ENCODE measurements around the gene SACS. TPM values are rescaled to one million over a fixed set of nuclear protein-coding genes. Genes with fewer than 3 reads are reported as not detected.

Gene SACS
- total RNA-seq, 1 experiment from 2014 or later = 19.8 TPM

DNA sequence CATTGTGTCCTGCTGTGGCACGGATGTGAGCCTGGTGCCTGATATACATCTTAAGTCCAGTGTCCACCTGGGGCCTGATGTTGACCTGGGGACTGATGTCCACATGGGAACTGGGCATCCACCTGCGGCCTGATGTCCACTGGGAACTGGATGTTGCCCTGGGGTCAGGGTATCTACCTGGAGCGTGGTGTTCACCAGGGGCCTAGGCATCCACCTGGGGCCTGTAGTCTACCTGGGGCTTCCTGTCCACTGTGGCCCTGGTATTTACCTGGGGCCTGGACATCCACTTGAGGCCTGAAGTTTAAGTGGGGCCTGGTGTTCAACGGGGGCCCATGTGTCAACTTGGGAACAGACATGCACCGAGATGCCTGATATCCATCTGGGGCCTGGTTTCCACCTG, 11.9 kb downstream of the SACS start:
- H3K27me3 ChIP-seq (ENCODE audit: control insufficient read depth, insufficient read depth, low read length) = no peaks in the 10 kb centered on the region
- no peaks in the 10 kb centered on the region for H3K36me3 ChIP-seq (ENCODE audit: control insufficient read depth, insufficient read depth, low read length)
- H3K4me3 ChIP-seq (ENCODE audit: low read depth in 2 of 2, low read length in 2 of 2) = no peak overlapping the region
- H3K4me1 ChIP-seq (ENCODE audit: control insufficient read depth, insufficient read depth, low read length) = no peaks in the 10 kb centered on the region
- in situ Hi-C loops (cut with HindIII; ENCODE audit: low pct_unique_long_range_greater_than_20kb, low sequenced_read_pairs) (no loop called here), intact Hi-C loops (cut with micrococcal nuclease; ENCODE audit: unreplicated experiment) (no loop called here)
- no peak for ATAC-seq
- no peak overlapping the region for H3K27ac ChIP-seq (ENCODE audit: low read length)
- CTCF ChIA-PET = no interaction called here
- no TSS peak for BruUV-seq (replicated peaks)
- H3K9me3 ChIP-seq (ENCODE audit: control insufficient read depth, insufficient read depth, low read depth, low read length) = no peaks in the 10 kb centered on the region
- DNase-seq (ENCODE audit: low read depth, low spot score) = no peak
- POLR2A ChIA-PET = no interaction called here
- TF ChIP-seq, protein P1, sequence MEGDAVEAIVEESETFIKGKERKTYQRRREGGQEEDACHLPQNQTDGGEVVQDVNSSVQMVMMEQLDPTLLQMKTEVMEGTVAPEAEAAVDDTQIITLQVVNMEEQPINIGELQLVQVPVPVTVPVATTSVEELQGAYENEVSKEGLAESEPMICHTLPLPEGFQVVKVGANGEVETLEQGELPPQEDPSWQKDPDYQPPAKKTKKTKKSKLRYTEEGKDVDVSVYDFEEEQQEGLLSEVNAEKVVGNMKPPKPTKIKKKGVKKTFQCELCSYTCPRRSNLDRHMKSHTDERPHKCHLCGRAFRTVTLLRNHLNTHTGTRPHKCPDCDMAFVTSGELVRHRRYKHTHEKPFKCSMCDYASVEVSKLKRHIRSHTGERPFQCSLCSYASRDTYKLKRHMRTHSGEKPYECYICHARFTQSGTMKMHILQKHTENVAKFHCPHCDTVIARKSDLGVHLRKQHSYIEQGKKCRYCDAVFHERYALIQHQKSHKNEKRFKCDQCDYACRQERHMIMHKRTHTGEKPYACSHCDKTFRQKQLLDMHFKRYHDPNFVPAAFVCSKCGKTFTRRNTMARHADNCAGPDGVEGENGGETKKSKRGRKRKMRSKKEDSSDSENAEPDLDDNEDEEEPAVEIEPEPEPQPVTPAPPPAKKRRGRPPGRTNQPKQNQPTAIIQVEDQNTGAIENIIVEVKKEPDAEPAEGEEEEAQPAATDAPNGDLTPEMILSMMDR (IDR thresholded peaks at IDR 0.05) = no peak
- TF ChIP-seq SIN3A (IDR thresholded peaks at IDR 0.05; ENCODE audit: borderline replicate concordance, insufficient read depth, low read depth, low read length) (no peak), TCF7L2 (IDR thresholded peaks at IDR 0.05; ENCODE audit: low read depth, low read length) (no peak), POLR2AphosphoS5 (IDR thresholded peaks at IDR 0.05; ENCODE audit: low read depth, low read length) (no peak)
- TF ChIP-seq, protein P2, sequence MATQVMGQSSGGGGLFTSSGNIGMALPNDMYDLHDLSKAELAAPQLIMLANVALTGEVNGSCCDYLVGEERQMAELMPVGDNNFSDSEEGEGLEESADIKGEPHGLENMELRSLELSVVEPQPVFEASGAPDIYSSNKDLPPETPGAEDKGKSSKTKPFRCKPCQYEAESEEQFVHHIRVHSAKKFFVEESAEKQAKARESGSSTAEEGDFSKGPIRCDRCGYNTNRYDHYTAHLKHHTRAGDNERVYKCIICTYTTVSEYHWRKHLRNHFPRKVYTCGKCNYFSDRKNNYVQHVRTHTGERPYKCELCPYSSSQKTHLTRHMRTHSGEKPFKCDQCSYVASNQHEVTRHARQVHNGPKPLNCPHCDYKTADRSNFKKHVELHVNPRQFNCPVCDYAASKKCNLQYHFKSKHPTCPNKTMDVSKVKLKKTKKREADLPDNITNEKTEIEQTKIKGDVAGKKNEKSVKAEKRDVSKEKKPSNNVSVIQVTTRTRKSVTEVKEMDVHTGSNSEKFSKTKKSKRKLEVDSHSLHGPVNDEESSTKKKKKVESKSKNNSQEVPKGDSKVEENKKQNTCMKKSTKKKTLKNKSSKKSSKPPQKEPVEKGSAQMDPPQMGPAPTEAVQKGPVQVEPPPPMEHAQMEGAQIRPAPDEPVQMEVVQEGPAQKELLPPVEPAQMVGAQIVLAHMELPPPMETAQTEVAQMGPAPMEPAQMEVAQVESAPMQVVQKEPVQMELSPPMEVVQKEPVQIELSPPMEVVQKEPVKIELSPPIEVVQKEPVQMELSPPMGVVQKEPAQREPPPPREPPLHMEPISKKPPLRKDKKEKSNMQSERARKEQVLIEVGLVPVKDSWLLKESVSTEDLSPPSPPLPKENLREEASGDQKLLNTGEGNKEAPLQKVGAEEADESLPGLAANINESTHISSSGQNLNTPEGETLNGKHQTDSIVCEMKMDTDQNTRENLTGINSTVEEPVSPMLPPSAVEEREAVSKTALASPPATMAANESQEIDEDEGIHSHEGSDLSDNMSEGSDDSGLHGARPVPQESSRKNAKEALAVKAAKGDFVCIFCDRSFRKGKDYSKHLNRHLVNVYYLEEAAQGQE (IDR thresholded peaks at IDR 0.05; ENCODE audit: insufficient read depth in 1 of 2, low read depth in 2 of 2, low read length in 1 of 2) = no peak

DNA sequence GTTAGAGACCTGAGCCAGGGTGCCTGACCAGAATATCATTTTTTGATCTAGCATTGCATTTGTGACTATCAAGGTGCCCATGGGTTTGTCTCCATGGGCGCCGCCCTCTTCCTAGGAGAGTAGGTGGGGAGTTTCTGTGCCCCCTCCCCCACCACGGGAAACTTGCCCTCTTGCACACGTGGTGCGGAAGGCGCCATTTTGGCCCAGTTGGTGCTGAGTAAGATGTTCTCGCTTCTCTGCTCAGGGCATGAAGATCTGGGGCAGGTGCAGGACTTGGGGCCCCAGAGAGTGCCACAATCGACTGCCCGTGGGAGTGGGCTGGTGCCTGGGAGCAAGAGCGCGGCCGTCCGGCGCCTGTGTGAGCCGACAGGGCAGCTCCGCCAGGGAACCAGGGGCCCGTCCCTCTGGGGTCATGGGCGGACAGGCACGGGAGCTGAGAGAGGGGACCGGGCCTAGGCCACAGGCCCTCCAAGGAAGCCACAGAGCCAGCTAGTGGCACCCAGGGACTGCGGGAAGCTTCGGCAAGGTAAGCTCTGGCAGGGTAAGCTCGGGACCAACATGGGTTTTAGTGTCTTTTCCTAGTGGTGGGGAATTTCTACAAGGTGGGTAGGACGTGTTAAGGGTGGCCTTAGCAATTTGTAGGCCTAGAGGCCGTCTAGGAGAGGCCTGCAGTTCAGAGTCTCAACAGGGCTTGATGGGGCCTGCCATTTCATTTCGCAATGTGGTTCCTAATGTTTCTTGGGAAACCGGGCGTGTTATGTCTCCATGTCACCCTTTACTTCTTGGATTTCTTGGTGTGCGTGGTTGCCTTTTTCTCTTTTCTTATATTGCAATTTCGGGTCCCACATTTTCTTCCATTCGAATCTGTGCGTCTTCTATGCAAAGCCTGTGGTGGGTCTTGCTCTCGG, 14.5 kb downstream of the SACS start:
- no TSS peak for BruUV-seq (replicated peaks)
- H3K27me3 ChIP-seq (ENCODE audit: control insufficient read depth, insufficient read depth, low read length) = no peaks in the 10 kb centered on the region
- no peak for ATAC-seq
- no peak for DNase-seq (ENCODE audit: low read depth, low spot score)
- in situ Hi-C loops (cut with HindIII; ENCODE audit: low pct_unique_long_range_greater_than_20kb, low sequenced_read_pairs) = no loop called here
- ChIA-PET CTCF (no interaction called here), POLR2A (no interaction called here)
- H3K36me3 ChIP-seq (ENCODE audit: control insufficient read depth, insufficient read depth, low read length) = no peaks in the 10 kb centered on the region
- H3K27ac ChIP-seq (ENCODE audit: low read length) = no peak overlapping the region
- intact Hi-C loops (cut with micrococcal nuclease; ENCODE audit: unreplicated experiment) = no loop called here
- no peak overlapping the region for H3K4me3 ChIP-seq (ENCODE audit: low read depth in 2 of 2, low read length in 2 of 2)
- TF ChIP-seq TCF7L2 (IDR thresholded peaks at IDR 0.05; ENCODE audit: low read depth, low read length) (no peak), POLR2AphosphoS5 (IDR thresholded peaks at IDR 0.05; ENCODE audit: low read depth, low read length) (no peak), SIN3A (IDR thresholded peaks at IDR 0.05; ENCODE audit: borderline replicate concordance, insufficient read depth, low read depth, low read length) (no peak)
- TF ChIP-seq, protein P1 (IDR thresholded peaks at IDR 0.05) = no peak
- TF ChIP-seq, protein P2 (IDR thresholded peaks at IDR 0.05; ENCODE audit: insufficient read depth in 1 of 2, low read depth in 2 of 2, low read length in 1 of 2) = no peak
- H3K9me3 ChIP-seq (ENCODE audit: control insufficient read depth, insufficient read depth, low read depth, low read length) = no peaks in the 10 kb centered on the region
- H3K4me1 ChIP-seq (ENCODE audit: control insufficient read depth, insufficient read depth, low read length) = no peaks in the 10 kb centered on the region

Data from Panc1 (cell line).